ENCODE results near the gene ZC3H8. TPM values are rescaled to one million over a fixed set of nuclear protein-coding genes. Genes with fewer than 3 reads are reported as not detected.

The ZC3H8 gene
- total RNA-seq, 2 experiments from 2014 or later = 10.5 to 16.0 TPM

DNA sequence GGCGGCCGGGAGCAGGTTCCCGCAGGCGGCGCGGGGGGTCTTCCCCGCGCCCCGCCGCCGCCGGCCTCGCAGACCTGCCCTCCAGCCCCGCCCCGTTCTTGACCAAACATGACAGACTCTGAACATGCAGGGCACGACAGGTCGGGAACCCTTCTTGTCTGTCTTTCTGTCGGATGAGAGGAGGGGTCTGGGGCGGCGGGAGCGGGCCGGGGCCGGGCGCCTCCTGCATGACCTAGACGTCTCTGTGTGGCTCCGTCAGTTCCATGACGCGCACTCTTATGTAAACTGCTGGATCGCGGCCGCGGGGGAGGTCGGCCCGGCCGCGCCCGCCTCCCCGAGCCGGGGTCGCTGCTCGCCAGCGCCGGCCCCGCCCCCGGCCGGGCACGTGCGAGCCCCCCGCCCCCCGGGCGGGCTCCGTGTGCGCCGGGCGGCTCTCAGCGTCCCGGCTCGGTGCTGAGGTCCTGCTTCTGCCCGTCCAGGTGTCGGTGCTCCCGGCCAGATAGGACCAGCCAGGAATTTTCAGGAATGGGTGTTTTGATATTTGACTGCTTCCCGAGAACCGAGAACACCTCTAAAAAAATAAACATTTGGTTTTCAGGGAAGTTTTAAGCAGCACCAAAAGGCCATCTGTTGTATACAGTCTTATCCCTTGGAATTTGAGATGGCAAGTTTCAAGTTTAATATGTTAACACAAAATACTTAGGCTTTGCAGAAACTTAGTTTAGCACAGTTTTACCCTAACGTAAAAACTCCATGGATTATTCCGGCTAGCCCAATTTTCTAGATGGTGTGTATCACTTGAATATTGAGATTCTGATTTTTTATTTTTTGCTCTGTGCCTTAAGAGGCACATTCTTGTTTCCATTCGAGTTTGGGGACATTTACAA is 21.3 kb upstream of the ZC3H8 start:
- peaks cover 9% of the 10 kb centered on the region for H3K4me1 Mint-ChIP-seq
- no peaks in the 10 kb centered on the region for H3K27me3 Mint-ChIP-seq
- peak overlapping the region; percentile 97 for H3K27ac Mint-ChIP-seq
- peak; percentile 85 for DNase-seq
- H3K36me3 Mint-ChIP-seq = no peaks in the 10 kb centered on the region
- no peaks in the 10 kb centered on the region for H3K9me3 Mint-ChIP-seq (ENCODE audit: low read depth)
- peak overlapping the region; percentile 89 for H3K4me3 Mint-ChIP-seq
- peak; percentile 63 for ATAC-seq
- CTCF ChIA-PET = no interaction called here

DNA sequence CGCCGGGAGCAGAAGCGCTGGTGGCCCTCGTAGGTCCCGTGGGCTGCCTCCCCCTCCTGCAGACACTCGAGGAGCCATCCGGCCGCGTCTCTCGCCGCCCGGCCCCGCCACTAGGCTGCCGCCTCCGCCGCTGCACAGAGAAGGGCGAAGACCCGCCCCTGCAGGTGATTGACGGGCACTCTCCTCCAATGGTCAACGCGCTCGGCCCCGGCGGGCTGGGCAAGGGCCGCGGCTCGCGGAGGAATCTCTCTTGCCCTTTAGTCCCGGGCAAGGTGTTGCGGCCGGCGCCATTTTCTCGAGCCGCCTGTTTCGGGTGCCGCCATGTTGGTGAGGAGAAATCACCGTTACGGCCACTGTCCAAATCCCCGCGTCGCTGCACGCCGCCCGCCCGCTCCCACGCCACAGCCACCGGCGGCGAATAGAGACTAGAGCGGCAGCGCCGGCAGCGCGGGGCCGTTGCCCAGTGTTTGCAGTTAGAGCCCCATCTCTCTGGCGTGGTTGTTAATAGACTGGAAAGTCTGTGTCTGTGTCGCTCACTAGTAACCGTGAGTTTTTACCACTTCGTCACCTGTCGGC is 20.6 kb upstream of the ZC3H8 start, which contains the start of gene ZC3H6:
Gene ZC3H6, plus strand, starts transcription at position 287 of the 576 bp plus-strand sequence. CDS start 398 bp downstream, outside the sequence.
- peak within 1 kb of the TSS; percentile 89 for H3K4me3 Mint-ChIP-seq
- peak within 1 kb of the TSS; percentile 97 for H3K27ac Mint-ChIP-seq
- DNase-seq = peak; percentile 99
- H3K27me3 Mint-ChIP-seq = no peaks in the 10 kb centered on the region
- no peaks in the 10 kb centered on the region for H3K36me3 Mint-ChIP-seq
- no peaks in the 10 kb centered on the region for H3K9me3 Mint-ChIP-seq (ENCODE audit: low read depth)
- ATAC-seq = peak; percentile 96
- CTCF ChIA-PET = interaction anchor here (3.2 kb wide), 1 partner anchor 15 kb away, joined by 19 read pairs; no protein-coding TSS in a partner anchor
- peaks cover 6% of the 10 kb centered on the region for H3K4me1 Mint-ChIP-seq

DNA sequence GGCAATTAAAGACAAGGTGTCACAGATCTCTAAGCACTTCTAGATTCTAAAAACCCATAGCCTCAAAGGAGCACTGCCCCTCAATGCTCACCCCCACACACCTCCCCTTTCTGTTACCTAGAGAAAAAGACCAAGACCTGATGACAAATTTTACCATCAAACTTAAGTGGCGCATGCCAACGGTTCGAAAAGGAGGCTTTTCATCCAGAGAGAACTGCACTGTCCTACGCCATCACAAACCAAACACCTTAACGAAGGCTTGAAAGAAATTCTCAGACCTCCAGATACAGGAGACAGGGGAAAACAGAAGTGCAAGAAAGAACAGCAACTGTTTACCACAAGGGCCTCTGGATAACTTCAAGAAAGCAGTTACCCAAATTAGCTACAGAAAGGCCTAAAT is 18.5 kb upstream of the ZC3H8 start:
- Mint-ChIP-seq H3K36me3 (peaks cover 3% of the 10 kb centered on the region), H3K27me3 (no peaks in the 10 kb centered on the region), H3K27ac (no peak overlapping the region), H3K4me1 (peaks cover 6% of the 10 kb centered on the region), H3K9me3 (ENCODE audit: low read depth) (peaks cover 2% of the 10 kb centered on the region), H3K4me3 (no peak overlapping the region)
- DNase-seq = no peak
- CTCF ChIA-PET = interaction anchor here (3.2 kb wide), 1 partner anchor 13 kb away, joined by 19 read pairs; no protein-coding TSS in a partner anchor
- ATAC-seq = no peak

DNA sequence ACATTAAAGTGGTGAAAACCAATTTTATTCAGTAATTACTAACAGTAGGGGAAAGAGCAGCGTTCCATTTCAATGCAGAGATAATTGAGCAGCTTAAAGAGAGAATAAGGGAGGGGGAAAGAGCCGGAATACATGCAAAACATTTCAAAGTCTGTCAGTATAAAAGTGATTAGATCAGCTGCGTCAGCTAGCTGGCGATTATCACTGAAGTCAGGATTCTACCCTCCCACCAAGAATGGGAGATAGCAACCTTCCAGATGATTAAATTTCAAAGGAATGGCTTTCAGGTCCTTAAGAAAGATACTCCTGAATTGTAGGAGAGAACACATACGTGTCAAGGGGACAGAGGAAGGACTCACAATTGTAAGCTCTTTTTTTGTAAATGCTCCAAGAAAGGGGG is 17.8 kb upstream of the ZC3H8 start:
- no peak overlapping the region for H3K27ac Mint-ChIP-seq
- no peak for ATAC-seq

DNA sequence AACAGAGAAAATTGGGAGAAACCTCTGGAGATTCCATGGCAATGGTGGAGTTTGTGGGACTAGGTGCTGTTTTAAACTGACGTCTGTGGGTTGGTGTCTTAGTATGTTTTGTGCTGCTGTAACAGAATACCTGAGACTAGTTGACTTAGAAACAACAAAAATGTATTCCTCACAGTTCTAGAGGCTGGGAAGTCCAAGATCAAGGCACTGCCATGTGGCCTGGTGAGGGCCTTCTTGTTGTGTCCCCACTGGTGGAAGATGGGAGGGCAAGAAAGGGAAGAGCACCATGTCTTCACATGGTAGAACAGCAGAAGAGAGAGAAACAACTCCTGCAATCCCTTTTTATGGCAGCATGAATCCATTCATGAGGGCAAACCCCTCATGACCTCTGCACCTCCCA is 13.7 kb upstream of the ZC3H8 start:
- CTCF ChIA-PET = interaction anchor here (1.1 to 2.1 kb wide), 2 partner anchors 9 to 12 kb away, joined by 3 to 8 read pairs; no protein-coding TSS in a partner anchor
- H3K27me3 Mint-ChIP-seq = no peaks in the 10 kb centered on the region
- DNase-seq = no peak
- no peak overlapping the region for H3K4me3 Mint-ChIP-seq
- peaks cover 4% of the 10 kb centered on the region for H3K9me3 Mint-ChIP-seq (ENCODE audit: low read depth)
- ATAC-seq = no peak
- no peak overlapping the region for H3K27ac Mint-ChIP-seq
- peaks cover 4% of the 10 kb centered on the region for H3K4me1 Mint-ChIP-seq
- peaks cover 7% of the 10 kb centered on the region for H3K36me3 Mint-ChIP-seq

More for the DNA sequence above, 17.8 kb upstream of the ZC3H8 start:
- CTCF ChIA-PET = interaction anchor here (3.2 kb wide), 1 partner anchor 13 kb away, joined by 19 read pairs; no protein-coding TSS in a partner anchor
- H3K9me3 Mint-ChIP-seq (ENCODE audit: low read depth) = peaks cover 4% of the 10 kb centered on the region
- DNase-seq = no peak
- H3K27me3 Mint-ChIP-seq = no peaks in the 10 kb centered on the region
- no peak overlapping the region for H3K4me3 Mint-ChIP-seq
- peaks cover 7% of the 10 kb centered on the region for H3K36me3 Mint-ChIP-seq
- H3K4me1 Mint-ChIP-seq = peaks cover 5% of the 10 kb centered on the region

DNA sequence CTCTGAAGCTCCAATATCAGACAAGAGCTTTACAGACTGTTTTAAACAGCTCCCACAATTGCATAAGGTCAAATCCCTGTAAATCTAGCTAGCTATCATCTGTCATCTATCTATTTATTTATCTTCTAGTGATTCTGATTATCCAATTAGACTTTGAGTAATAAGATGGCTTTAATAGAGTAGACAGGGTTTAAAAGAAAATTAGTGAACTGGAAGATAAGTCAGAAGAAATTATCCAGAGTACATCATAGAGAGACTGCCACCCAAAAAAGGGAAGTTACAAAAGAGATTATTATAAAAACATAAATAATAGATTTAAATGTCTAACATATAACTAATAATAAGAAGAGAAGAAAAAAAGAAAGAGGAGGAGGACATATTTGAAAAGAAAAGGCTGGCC is 8.0 kb upstream of the ZC3H8 start:
- DNase-seq = no peak
- H3K27ac Mint-ChIP-seq = no peak overlapping the region
- CTCF ChIA-PET = no interaction called here
- no peaks in the 10 kb centered on the region for H3K27me3 Mint-ChIP-seq
- H3K4me1 Mint-ChIP-seq = peaks cover 14% of the 10 kb centered on the region
- peaks cover 3% of the 10 kb centered on the region for H3K9me3 Mint-ChIP-seq (ENCODE audit: low read depth)
- H3K36me3 Mint-ChIP-seq = peaks cover 4% of the 10 kb centered on the region
- no peak overlapping the region for H3K4me3 Mint-ChIP-seq
- no peak for ATAC-seq

DNA sequence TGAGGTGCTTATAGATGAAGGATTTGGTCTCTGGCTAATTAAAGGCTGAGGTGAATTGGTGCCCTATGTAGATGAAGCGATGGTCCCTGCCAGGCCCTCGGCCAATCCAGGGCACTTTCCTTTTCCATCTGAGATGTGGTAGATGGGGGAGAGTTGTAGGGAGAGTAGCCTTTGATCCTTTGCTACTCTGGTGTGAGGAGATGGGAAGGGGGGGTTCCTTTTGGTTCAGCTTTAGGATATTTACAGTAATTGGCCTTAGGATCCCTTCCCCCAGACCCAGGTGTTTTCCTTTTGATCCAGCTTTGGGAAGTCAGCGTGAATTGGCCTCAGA is 5.4 kb upstream of the ZC3H8 start:
- no peaks in the 10 kb centered on the region for H3K27me3 Mint-ChIP-seq
- H3K27ac Mint-ChIP-seq = no peak overlapping the region
- DNase-seq (no peak), ATAC-seq (no peak)
- peaks cover 3% of the 10 kb centered on the region for H3K9me3 Mint-ChIP-seq (ENCODE audit: low read depth)
- CTCF ChIA-PET = interaction anchor here (0.8 to 3.3 kb wide), 13 partner anchors 8 to 430 kb away, joined by 3 to 19 read pairs (median 5); partner anchors contain the start of gene RGPD8
- peaks cover 18% of the 10 kb centered on the region for H3K4me1 Mint-ChIP-seq
- H3K36me3 Mint-ChIP-seq = peaks cover 4% of the 10 kb centered on the region
- no peak overlapping the region for H3K4me3 Mint-ChIP-seq

DNA sequence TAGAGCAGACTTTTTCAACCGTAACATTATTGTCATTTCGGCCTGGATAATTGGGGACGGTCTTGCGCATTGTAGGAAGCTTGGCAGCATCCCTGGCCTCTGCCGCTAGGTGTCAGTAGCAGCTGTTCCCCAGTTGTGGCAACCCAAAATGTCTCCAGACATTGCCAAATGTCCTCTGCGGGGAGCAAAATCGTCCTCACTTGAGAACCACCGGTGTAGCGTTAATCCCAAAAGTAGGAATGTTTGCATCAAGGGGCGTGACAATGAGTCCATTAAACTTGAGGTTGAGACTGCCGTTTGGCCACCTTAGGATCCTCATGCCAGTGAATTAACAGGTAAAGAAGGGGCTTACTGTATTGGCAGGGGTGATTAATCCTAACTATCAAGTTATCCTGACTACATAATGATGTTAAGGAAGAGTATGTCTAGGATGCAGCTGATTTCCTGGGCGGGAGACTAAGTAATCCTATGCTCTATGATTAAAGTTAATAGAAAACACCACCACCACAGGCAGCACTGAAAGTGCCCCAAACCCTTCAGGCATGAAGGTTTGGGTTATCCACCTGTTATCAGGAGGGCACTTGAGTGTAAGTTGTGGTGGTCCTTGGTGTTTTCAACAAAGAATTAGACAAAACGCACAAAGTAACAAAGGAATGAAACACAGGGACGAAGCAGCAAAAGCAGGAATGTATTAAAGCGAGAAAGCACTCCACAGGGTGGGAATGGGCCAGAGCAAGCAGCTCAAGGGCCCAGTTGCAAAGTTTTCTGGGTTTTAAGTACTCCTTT is 4.9 kb upstream of the ZC3H8 start:
- CTCF ChIA-PET = interaction anchor here (0.8 to 3.3 kb wide), 20 partner anchors 8 to 431 kb away, joined by 3 to 19 read pairs (median 4); partner anchors contain the start of gene RGPD8
- H3K27ac Mint-ChIP-seq = peak overlapping the region; percentile 80
- H3K4me1 Mint-ChIP-seq = peaks cover 20% of the 10 kb centered on the region
- ATAC-seq = peak; percentile 52
- H3K27me3 Mint-ChIP-seq = no peaks in the 10 kb centered on the region
- peaks cover 4% of the 10 kb centered on the region for H3K36me3 Mint-ChIP-seq
- H3K9me3 Mint-ChIP-seq (ENCODE audit: low read depth) = peaks cover 3% of the 10 kb centered on the region
- peak; percentile 90 for DNase-seq
- H3K4me3 Mint-ChIP-seq = peak overlapping the region; percentile 48

DNA sequence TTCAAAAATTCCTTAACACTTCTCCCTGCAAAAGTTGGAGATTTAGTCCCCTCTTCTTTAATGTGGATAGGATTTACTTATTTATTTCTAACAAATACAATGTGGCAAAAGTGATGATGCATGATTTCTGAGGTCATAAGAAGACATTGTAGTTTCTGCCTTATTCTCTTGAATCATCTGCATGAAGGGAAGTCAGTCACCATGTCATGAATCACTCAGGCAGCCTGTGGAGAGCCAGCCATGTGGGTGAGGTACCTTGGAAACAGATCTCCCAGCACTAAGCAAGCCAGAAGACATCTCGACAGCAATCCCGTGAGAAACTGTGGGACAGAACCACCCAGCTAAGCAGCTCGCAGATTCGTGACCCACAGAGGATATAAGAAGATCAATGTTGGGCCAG is 2.7 kb upstream of the ZC3H8 start:
- Mint-ChIP-seq H3K4me1 (peaks cover 32% of the 10 kb centered on the region), H3K9me3 (ENCODE audit: low read depth) (no peaks in the 10 kb centered on the region), H3K27me3 (no peaks in the 10 kb centered on the region), H3K27ac (no peak overlapping the region), H3K36me3 (peaks cover 7% of the 10 kb centered on the region), H3K4me3 (no peak overlapping the region)
- ATAC-seq (no peak), DNase-seq (no peak)
- CTCF ChIA-PET = interaction anchor here (1.5 to 2.9 kb wide), 2 partner anchors 12 to 136 kb away, joined by 3 to 11 read pairs; no protein-coding TSS in a partner anchor

DNA sequence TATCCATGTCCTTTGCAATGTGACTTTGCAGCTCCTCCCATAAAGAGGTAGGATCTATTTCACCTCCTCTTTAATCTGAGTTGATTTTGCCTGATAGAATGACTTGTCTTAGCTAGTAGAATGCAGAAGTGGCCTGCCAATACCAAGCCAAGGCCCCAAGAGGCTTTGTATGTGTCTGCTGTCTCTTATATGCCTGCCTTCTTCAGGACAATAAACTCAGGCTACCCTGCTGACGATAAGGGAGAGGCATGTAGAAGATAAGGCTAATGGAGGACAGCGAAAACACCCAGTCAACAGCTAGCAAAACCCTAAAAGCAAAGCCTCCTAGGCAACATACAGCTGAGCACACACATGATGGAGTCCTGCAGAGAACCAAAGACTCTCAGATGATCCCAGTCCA is 1.8 kb upstream of the ZC3H8 start:
- Mint-ChIP-seq H3K27me3 (no peaks in the 10 kb centered on the region), H3K27ac (no peak overlapping the region), H3K9me3 (ENCODE audit: low read depth) (no peaks in the 10 kb centered on the region), H3K4me1 (peaks cover 32% of the 10 kb centered on the region), H3K4me3 (no peak overlapping the region), H3K36me3 (peaks cover 5% of the 10 kb centered on the region)
- CTCF ChIA-PET = interaction anchor here (0.7 to 2.9 kb wide), 3 partner anchors 12 to 135 kb away, joined by 3 to 11 read pairs (median 3); no protein-coding TSS in a partner anchor
- DNase-seq (no peak), ATAC-seq (no peak)

DNA sequence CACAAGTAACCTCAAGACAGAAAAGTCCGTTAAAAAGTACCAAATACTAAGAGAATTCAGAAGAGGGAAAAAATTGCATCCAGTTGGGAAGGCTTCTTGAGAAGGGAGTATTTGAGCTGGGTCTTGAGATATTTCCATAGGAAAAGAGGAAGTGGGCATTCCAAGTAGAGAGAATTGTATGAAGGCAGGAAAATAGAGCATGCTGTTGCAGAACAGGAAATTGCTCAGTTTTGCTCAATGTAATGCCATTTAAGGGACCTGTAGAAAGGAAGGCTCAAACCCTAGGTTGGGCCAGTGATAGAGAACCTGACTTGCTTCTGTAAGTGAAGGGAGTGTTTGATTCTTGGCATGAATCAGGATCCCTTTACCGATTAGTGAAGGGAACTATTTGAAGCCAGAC is 1.0 kb upstream of the ZC3H8 start:
- Mint-ChIP-seq H3K9me3 (ENCODE audit: low read depth) (no peaks in the 10 kb centered on the region), H3K36me3 (peaks cover 4% of the 10 kb centered on the region), H3K27me3 (no peaks in the 10 kb centered on the region), H3K4me3 (no peak overlapping the region), H3K4me1 (peaks cover 32% of the 10 kb centered on the region), H3K27ac (peak overlapping the region; percentile 35)
- CTCF ChIA-PET = interaction anchor here (0.7 to 2.9 kb wide), 5 partner anchors 13 to 178 kb away, joined by 3 to 11 read pairs (median 4); partner anchors contain the start of gene RGPD8
- DNase-seq (no peak), ATAC-seq (no peak)

DNA sequence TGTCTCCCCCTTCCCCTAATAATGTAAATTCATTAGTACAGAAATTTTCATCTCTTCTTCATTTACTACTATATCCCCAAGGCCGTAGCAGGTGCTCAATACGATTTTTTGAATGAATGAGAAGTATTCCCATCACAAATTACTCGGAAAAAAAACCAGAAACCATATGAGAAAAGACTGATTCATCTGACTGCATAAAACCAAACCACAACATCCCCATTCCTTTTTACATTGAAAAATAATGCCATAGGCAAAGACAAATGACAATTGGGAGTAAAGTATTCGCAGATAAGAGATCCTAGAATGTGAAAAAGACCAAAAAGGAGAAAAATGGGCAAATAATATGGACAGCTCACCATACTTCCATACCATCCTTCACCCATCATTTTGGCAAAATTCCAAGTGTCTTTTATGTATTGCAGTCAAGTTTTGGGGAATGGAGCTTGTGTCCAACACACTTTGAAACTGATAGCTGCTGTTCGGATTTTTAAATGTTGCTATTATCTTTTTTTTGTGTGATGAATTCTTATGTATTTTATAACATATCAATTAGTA is 1.5 kb downstream of the ZC3H8 start:
- CTCF ChIA-PET = interaction anchor here (1.4 kb wide), 1 partner anchor 11 kb away, joined by 4 read pairs; no protein-coding TSS in a partner anchor
- Mint-ChIP-seq H3K27ac (peak overlapping the region; percentile 32), H3K27me3 (no peaks in the 10 kb centered on the region), H3K4me1 (peaks cover 22% of the 10 kb centered on the region), H3K4me3 (peak overlapping the region; percentile 84), H3K9me3 (ENCODE audit: low read depth) (no peaks in the 10 kb centered on the region), H3K36me3 (peaks cover 9% of the 10 kb centered on the region)
- no peak for ATAC-seq
- no peak for DNase-seq

Measured in activated CD8-positive, alpha-beta memory T cell treated with anti-CD3 and anti-CD28 coated beads, Interleukin-2, amount 10 ng/mL, durations not matched to agents 7 days and 5 days (primary cell).